ENCODE measurements around the gene NMT1. TPM values are rescaled to one million over a fixed set of nuclear protein-coding genes. Genes with fewer than 3 reads are reported as not detected.
A peak's percentile ranks its signal among the peaks of the same experiment; 100 is the strongest.

Gene NMT1
- total and polyA plus RNA-seq, 2 donors, result 31.4 to 50.1 TPM

DNA sequence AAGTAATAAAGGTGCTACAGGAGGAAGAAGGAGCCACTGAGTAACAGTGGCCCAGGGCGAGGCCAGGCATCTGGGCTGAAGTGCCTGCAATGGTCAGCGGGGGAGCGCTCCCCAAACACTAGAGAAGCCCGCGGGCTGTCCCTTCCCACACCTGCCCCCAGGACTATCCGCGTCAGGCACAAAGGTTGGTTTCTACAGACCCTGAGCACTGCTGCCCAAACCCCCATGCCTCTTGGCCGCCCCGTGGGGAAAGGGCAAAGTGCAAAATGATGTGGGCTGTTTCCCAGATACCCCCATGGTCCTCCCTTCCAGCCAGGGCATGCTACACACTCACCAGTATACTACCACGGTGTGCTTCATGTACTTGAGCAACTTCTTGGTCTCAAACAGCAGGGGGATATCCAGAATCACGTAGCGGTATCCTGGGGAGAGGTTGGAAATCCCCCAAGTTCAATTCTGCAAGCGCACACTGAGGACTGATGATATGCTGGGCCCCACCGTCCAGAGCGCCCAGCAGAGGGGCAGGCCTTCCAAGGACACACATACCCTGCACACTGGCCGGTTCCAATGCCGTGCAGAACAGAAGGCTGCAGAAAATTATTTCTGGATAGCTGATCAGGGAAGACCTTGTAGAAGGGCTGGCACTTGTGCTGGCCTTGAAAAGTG is 31.2 kb upstream of the NMT1 start:
- DNase-seq (ENCODE audit: extremely low spot score), result no peak
- 89% methylated on average over 17 of the region's 17 CpGs for WGBS
- Histone ChIP-seq H3K4me1 (ENCODE audit: insufficient read depth) (no peaks in the 10 kb centered on the region), H3K27ac (ENCODE audit: low read depth) (no peak overlapping the region), H3K4me3 (ENCODE audit: low read depth, low read length) (no peak overlapping the region), H3K36me3 (ENCODE audit: insufficient read depth) (peaks cover 3% of the 10 kb centered on the region)

DNA sequence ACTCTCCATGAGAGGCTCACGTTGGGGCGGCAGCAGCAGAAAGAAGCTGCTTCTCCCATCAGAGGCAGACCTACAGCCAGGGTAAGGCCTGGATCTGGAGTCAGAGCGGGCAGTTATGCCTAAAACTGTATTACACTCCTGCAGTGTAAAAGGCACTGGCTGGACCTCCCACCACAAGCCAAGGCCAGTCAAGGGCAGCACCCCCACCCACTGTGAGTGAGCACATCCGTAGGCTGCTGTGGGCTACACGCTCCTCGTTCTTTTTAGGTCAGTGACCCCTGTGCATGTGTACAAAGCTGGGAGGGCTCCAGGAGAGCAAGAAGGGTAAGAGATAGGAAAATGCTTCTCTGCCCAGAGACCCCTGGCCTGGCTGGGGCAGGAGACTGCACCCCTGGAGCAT is 30.4 kb upstream of the NMT1 start:
- H3K4me1 ChIP-seq (ENCODE audit: insufficient read depth), result no peaks in the 10 kb centered on the region
- 77% methylated on average over 6 of the region's 6 CpGs for WGBS
- no peak overlapping the region for H3K4me3 ChIP-seq (ENCODE audit: low read depth, low read length)
- no peak overlapping the region for H3K27ac ChIP-seq (ENCODE audit: low read depth)
- peaks cover 3% of the 10 kb centered on the region for H3K36me3 ChIP-seq (ENCODE audit: insufficient read depth)
- DNase-seq (ENCODE audit: extremely low spot score), result no peak

DNA sequence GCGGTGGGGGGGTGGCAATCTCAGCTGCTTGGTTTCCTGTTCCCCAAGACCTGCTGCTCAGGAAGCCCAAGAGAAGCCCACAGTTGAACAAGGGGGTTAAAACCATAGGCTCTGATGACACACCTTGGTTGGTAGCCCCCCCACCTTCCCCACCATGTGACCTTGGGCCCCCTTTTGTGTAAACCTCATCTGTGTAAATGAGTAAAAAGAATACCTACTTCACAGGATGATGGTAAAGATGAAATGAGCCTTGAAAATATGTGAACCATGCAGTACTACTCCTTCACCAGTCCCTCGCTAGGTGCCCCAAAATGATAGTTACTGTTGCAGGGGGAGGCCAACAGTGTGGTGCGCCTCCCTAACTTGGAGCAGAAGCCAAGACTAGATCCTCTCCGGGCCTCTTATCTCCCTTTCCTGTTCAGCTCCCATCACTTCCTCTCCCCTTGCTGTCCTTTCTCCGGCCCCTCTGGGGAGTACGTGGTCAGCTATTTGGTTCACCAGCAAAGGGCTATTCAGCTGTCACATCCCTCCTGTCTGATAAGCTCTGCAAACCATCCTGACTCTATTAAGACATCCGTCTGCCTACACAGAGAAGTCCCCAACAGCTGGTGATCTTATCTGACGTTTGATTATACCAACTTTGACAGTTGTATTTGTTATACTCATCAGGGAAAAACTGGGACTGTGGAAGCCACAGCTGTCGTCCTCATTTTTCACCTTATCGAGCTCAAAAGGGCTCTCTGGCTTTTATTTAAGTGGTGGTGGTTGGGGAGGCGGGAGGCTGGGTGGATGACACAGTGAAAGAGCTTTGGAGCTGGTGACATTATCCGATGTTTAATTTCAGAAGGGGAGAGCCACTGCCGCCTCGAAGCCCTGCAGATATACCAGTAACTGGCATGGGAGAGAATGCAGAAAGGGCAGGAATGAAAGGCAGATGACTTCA is 29.6 kb upstream of the NMT1 start:
- DNase-seq (ENCODE audit: extremely low spot score), result no peak
- Histone ChIP-seq H3K4me3 (ENCODE audit: low read depth, low read length) (no peak overlapping the region), H3K27ac (ENCODE audit: low read depth) (no peak overlapping the region), H3K4me1 (ENCODE audit: insufficient read depth) (no peaks in the 10 kb centered on the region), H3K36me3 (ENCODE audit: insufficient read depth) (peaks cover 3% of the 10 kb centered on the region)
- WGBS, result 54% methylated on average over 14 of the region's 14 CpGs

DNA sequence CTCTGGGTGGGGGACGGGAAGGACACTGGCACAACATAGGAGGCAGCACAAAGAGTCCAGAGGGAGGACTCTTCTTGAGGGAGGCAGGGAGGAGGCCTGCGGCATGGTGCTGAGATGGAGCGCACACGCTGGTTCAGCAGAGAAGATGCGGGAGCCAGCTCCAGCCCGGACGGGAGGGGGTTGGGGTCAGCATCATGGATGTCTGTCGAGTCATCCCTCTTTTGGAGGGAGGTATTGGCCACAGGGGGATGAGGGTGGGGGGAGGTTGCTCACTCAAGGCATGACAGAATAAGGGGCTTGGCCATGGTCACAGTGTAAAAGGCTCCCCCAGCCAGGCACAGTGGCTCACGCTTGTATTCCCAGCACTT is 29.0 kb upstream of the NMT1 start:
- WGBS, result 71% methylated on average over 9 of the region's 9 CpGs
- no peaks in the 10 kb centered on the region for H3K36me3 ChIP-seq (ENCODE audit: insufficient read depth)

DNA sequence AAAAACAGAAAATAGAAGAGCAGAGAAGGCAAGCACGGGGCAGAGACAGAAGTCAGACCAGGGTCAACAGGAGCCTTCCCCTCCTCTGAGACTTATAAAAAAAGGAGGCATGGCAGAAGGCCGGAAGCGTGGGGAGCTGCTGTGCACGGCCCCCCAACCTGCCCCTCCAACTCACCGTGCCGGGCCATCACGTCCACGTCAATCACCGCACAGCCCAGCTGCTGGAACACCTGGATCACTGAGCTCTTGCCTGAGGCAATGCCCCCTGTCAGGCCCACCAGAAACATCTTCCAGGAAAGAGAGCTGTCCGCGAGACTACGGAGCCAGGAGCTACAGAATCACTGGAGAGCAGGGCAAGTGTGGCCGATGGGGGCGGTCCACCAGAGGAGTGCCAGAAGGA is 26.5 kb upstream of the NMT1 start:
- H3K4me1 ChIP-seq (ENCODE audit: insufficient read depth), result no peaks in the 10 kb centered on the region
- no peak for DNase-seq (ENCODE audit: extremely low spot score)
- no peak overlapping the region for H3K4me3 ChIP-seq (ENCODE audit: low read depth, low read length)
- H3K27ac ChIP-seq (ENCODE audit: low read depth), result no peak overlapping the region
- 92% methylated on average over 14 of the region's 14 CpGs for WGBS
- no peaks in the 10 kb centered on the region for H3K36me3 ChIP-seq (ENCODE audit: insufficient read depth)

More for the DNA sequence above, 29.0 kb upstream of the NMT1 start:
- no peaks in the 10 kb centered on the region for H3K4me1 ChIP-seq (ENCODE audit: insufficient read depth)
- no peak overlapping the region for H3K27ac ChIP-seq (ENCODE audit: low read depth)
- no peak for DNase-seq (ENCODE audit: extremely low spot score)
- H3K4me3 ChIP-seq (ENCODE audit: low read depth, low read length), result no peak overlapping the region

DNA sequence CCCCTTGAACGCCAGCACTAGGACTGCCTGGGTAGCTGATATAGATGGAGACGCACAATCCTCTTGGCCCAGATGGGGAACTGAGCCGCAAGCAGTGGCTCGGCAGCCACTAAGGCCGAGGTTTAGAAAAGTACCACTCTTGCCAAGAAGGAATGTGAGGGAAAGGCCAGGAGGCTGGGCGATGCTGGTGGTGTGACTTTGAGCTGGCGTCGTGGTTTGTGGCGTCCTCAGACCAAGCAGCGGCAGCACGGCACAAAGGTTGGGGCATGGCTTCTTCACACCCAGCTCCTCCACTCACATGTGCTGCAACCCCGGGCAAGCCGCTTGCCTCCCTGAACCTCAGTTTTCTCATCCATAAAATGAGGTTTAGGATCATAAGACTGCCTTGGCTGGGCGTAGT is 25.3 kb upstream of the NMT1 start:
- Histone ChIP-seq H3K4me3 (ENCODE audit: low read depth, low read length) (no peak overlapping the region), H3K36me3 (ENCODE audit: insufficient read depth) (no peaks in the 10 kb centered on the region), H3K4me1 (ENCODE audit: insufficient read depth) (peaks cover 2% of the 10 kb centered on the region), H3K27ac (ENCODE audit: low read depth) (no peak overlapping the region)
- WGBS, result 92% methylated on average over 14 of the region's 14 CpGs
- DNase-seq (ENCODE audit: extremely low spot score), result no peak

DNA sequence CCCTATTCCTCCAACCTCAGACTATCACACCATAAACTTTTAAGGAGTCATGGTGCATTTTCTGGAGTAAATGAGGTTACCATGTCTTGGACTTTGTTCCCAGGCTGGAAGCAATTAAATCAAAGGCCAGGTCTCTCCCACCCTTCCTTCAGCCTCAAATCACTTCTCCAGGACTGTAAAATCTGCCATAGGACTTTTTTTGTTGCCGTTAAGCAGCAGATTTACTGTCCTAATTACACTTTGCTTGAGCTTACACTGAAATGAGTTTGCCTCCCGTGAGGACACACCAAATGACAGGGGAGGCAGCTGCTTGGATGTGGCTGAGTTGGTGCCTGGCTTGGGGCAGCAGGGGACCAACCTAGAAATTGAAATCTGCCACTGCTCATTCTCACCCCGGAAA is 24.4 kb upstream of the NMT1 start:
- no peak overlapping the region for H3K4me3 ChIP-seq (ENCODE audit: low read depth, low read length)
- WGBS, result 69% methylated on average over 3 of the region's 3 CpGs
- DNase-seq (ENCODE audit: extremely low spot score), result no peak
- H3K36me3 ChIP-seq (ENCODE audit: insufficient read depth), result no peaks in the 10 kb centered on the region
- H3K4me1 ChIP-seq (ENCODE audit: insufficient read depth), result peaks cover 2% of the 10 kb centered on the region
- H3K27ac ChIP-seq (ENCODE audit: low read depth), result no peak overlapping the region

DNA sequence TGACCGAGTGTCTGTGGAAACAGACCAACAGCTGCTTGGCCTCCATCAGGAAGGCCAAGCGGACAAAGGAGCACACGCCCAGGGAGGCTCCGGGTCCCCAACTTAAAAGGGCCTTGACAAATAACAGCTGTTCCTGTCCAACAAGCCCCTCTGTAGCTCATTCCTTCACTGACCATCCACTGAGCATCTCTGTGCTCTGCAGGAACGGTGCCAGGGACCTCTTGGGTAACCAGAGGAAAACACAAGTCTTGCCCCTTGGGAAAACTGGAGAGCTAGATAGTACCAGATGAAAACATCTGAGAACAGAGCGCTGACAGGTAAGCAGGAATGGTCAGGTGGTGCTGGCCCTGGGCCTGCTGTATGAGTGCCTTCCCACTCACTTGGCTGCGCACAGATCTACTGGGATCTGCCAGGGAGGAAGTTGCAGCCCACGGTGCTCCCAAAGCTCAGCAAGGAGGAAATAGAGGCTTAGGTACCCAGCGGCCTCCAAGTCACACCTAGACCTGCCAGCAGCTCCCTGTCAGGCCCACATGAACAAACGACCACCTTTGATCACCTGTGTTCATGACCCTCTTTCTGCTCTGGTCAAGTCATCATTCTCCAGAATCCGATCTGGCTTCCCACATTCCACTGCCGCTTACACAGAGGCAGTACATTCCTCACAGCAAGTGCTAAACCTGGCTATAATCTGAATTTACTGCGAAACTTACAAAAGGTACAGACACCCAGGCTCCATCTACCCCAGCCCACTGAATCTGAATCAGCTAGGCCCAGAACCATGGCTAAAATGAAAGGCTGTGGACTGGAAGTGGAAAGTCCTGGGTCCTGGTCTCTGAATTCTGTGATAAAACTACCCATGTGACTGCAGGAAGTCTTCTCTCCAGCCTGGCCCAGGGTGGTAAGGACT is 22.1 kb upstream of the NMT1 start:
- no peak for DNase-seq (ENCODE audit: extremely low spot score)
- H3K4me1 ChIP-seq (ENCODE audit: insufficient read depth), result peaks cover 3% of the 10 kb centered on the region
- H3K27ac ChIP-seq (ENCODE audit: low read depth), result no peak overlapping the region
- no peak overlapping the region for H3K4me3 ChIP-seq (ENCODE audit: low read depth, low read length)
- H3K36me3 ChIP-seq (ENCODE audit: insufficient read depth), result no peaks in the 10 kb centered on the region
- WGBS, result 56% methylated on average over 13 of the region's 13 CpGs

DNA sequence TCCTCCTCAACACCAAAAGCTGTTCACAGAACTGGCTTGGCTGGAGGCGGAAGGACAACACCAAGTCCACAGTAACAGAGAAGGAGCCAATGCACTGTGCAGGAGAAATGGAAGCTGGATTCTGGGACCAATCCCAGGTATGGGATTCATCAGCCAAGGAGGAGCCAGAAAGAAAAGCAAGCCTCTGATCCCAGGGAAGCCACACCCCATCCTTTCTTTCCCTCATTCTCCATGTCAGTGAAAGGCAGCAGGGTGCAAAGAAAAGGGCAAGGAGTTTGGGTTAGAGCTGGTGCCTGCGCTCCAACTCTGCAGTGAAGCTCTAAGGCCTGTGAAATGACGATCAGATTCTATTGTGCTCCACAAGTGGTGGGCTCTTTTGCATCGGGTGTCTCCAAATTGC is 20.7 kb upstream of the NMT1 start:
- H3K36me3 ChIP-seq (ENCODE audit: insufficient read depth), result no peaks in the 10 kb centered on the region
- no peak overlapping the region for H3K4me3 ChIP-seq (ENCODE audit: low read depth, low read length)
- WGBS, result 67% methylated on average over 4 of the region's 4 CpGs
- no peak for DNase-seq (ENCODE audit: extremely low spot score)
- H3K4me1 ChIP-seq (ENCODE audit: insufficient read depth), result peaks cover 3% of the 10 kb centered on the region
- no peak overlapping the region for H3K27ac ChIP-seq (ENCODE audit: low read depth)

DNA sequence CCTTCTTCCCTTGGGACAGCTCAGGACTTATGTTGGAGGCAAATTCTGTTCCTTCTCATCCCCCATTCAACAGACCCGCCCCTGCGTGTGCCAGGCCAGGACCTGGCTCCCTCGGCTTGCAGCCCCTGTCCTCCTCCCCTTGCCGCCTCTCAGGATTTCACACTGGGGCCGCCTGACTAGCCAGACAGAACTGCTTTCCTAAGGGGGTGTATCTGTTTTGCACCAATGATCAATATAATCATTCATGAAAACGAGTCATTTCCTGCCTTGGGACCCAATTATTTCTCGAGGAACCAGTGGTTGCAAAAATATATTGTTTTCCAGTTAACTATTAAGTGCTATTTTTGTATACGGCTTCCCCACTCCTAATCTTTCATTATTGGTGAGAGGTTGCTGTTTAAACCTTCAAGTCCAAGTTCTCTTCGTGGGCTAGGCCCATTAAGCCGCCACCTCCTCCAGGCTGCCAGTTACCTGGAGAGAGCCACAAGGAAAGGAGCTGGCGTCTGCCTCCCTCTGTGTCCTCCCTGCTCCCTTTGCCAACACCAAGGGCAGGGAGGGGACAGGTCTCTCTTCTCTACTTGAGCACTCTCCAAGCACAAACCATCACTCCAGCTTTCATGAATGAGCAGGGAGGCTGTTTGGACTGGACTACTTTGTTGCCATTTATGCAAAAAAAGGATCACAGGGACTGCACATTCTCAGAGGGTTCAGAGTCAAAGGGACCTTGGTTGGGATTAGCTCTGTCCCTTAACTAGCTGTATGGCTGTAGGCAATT is 18.6 kb upstream of the NMT1 start:
- 82% methylated on average over 11 of the region's 11 CpGs for WGBS
- no peak for DNase-seq (ENCODE audit: extremely low spot score)
- Histone ChIP-seq H3K4me1 (ENCODE audit: insufficient read depth) (peaks cover 3% of the 10 kb centered on the region), H3K4me3 (ENCODE audit: low read depth, low read length) (no peak overlapping the region), H3K27ac (ENCODE audit: low read depth) (no peak overlapping the region), H3K36me3 (ENCODE audit: insufficient read depth) (no peaks in the 10 kb centered on the region)

DNA sequence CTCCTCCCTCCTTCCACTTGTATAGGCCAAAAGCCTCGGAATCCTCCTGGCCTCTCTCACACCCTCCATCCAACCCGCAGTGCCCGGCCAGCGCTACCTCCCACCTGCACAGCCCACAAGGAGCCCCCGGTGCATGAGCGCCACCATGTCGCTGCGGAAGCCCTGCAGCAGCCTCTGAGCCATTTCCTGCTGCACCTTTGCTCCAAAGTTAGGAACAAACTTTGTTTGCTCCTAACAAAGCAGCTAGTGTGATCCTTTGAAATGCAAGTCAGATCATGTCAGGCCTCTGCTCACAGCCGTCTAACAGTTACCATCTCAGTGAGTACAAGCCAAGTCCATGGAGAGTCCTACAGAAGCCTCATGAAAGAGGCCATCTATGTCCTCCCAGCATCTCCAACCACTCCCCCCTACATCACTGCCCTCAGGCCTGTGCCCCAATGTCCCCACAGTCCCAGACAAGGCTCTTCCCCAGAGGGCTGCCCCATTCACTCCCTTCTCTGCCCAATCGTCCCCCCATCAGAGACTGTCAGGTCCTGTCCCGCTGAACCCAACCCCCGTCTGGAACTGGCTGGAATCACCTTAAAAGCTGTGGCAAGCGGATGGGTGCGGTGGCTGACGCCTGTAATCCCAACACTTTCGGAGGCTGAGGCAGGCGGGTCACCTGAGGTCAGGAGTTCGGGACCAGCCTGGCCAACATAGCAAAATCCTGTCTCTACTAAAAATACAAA is 17.1 kb upstream of the NMT1 start:
- WGBS, result 76% methylated on average over 18 of the region's 18 CpGs
- DNase-seq (ENCODE audit: extremely low spot score), result no peak
- H3K27ac ChIP-seq (ENCODE audit: low read depth), result peak overlapping the region; percentile 82
- peaks cover 3% of the 10 kb centered on the region for H3K4me1 ChIP-seq (ENCODE audit: insufficient read depth)
- H3K4me3 ChIP-seq (ENCODE audit: low read depth, low read length), result no peak overlapping the region
- no peaks in the 10 kb centered on the region for H3K36me3 ChIP-seq (ENCODE audit: insufficient read depth)

DNA sequence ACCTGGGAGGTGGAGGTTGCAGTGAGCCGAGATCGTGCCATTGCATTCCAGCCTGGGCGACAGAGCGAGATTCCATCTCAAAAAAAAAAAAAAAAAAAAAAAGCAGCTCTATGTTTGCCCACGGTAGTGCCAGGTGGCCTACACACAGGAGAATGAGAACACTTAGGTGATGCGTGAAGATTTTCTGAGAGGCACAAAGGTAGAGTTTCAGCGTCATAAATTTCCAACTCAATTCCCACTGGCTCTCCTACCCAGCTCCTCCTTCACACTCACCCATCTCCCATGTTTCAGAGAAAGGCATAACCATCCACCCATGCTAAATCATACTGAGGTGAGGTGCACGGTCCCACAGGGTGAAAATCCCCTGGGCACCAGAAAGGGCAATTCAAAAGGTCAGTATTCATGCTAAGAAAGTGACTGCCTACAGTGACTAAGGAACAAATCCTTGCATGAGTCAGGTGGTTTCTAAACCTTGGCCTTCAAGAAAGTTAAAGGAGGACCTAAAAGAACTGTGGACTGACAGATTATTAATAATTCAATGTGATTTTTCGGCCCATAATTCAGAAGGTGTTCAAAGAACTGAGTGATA is 14.5 kb upstream of the NMT1 start:
- Histone ChIP-seq H3K4me1 (ENCODE audit: insufficient read depth) (peaks cover 4% of the 10 kb centered on the region), H3K27ac (ENCODE audit: low read depth) (peak overlapping the region; percentile 68), H3K36me3 (ENCODE audit: insufficient read depth) (no peaks in the 10 kb centered on the region), H3K4me3 (ENCODE audit: low read depth, low read length) (no peak overlapping the region)
- WGBS, result 89% methylated on average over 9 of the region's 9 CpGs
- no peak for DNase-seq (ENCODE audit: extremely low spot score)
